B cell (primary cell): ENCODE measurements around the gene CETN3. TPM values are rescaled to one million over a fixed set of nuclear protein-coding genes. Genes with fewer than 3 reads are reported as not detected.
"Not testable (repeated sequence)": the region's sequence is repeated elsewhere in the genome, so short reads cannot be mapped to it uniquely, and the experiment has no call there.

ENCODE experiments used
- ATAC-seq: fragments of 200-7000 bp; cut with Tn5 transposase; one replicate; pipeline ENCODE4 v1.10.0; 2021; ENCODE audit warnings: low read depth, mild to moderate bottlenecking, moderate number of reproducible peaks, moderate library complexity
- CTCF ChIA-PET: fragments of 350-600 bp; sonication (Branson Sonifier 250); formaldehyde crosslinking; loops from one replicate; lab custom pipeline; 2021; ENCODE audit warnings: antibody characterized with exemption, inconsistent platforms; lab: Charles Lee
- POLR2A ChIA-PET: fragments of 350-600 bp; sonication (Branson Sonifier 250); formaldehyde crosslinking; loops from one replicate; lab custom pipeline; 2021; ENCODE audit warnings: antibody characterized with exemption; lab: Charles Lee
- DNase-seq: peaks from one replicate; pipeline ENCODE4 v3.0.0; 2013
- H2AFZ ChIP-seq: 2 replicates; pipeline ENCODE4 v1.6.1; 2012; ENCODE audit warnings: mild to moderate bottlenecking, low read depth, low read length; ENCODE audit not compliant: insufficient read depth, poor library complexity, severe bottlenecking
- H3K27ac ChIP-seq, 2 donors: 1 replicate in 1 of 2; 2 replicates in 1 of 2; pipeline ENCODE4 v1.5.1; 2012 to 2013; ENCODE audit warnings: low read length in 2 of 2, mild to moderate bottlenecking in 2 of 2, moderate library complexity in 1 of 2
- H3K27me3 ChIP-seq, 4 experiments: fragments of 200-600 bp in 1 of 4; sonication (generic) in 1 of 4; replicated peaks in 1 of 4; 1 replicate in 2 of 4; 2 replicates in 2 of 4; pipeline versions ENCODE4 v1.6.1 to v1.7.0; 2013 to 2016; ENCODE audit warnings: low read length in 3 of 4, mild to moderate bottlenecking in 2 of 4, mixed read lengths in 1 of 4, moderate library complexity in 1 of 4; ENCODE audit not compliant: insufficient read depth in 4 of 4, control insufficient read depth in 3 of 4; ENCODE audit errors: control extremely low read depth in 1 of 4
- H3K36me3 ChIP-seq, 2 experiments: replicated peaks in 1 of 2; 1 replicate in 1 of 2; 2 replicates in 1 of 2; pipeline versions ENCODE4 v1.6.1 to v1.7.1; 2013; ENCODE audit warnings: low read length in 1 of 2; ENCODE audit not compliant: insufficient read depth in 2 of 2, control insufficient read depth in 1 of 2; ENCODE audit errors: control extremely low read depth in 1 of 2, extremely low read depth in 1 of 2
- H3K4me1 ChIP-seq, 2 donors: fragments of 200-600 bp in 1 of 2; sonication (generic) in 1 of 2; 1 replicate in 1 of 2; 2 replicates in 1 of 2; pipeline versions ENCODE4 v1.5.1 to v1.6.1; 2013 to 2017; ENCODE audit warnings: low read length in 2 of 2; ENCODE audit not compliant: control insufficient read depth in 2 of 2, insufficient read depth in 2 of 2
- H3K4me2 ChIP-seq: replicated peaks from 2 replicates; pipeline ENCODE3; 2012; ENCODE audit warnings: mild to moderate bottlenecking, low read depth, low read length; ENCODE audit not compliant: poor library complexity, severe bottlenecking
- H3K4me3 ChIP-seq, 5 experiments: fragments of 200-600 bp in 1 of 5; sonication (generic) in 1 of 5; 1 replicate in 3 of 5; 2 replicates in 2 of 5; pipeline versions ENCODE4 v1.5.1 to v1.7.0; 2011 to 2016; ENCODE audit warnings: low read length in 4 of 5, mild to moderate bottlenecking in 4 of 5, low read depth in 2 of 5, control low read depth in 1 of 5, moderate library complexity in 1 of 5; ENCODE audit not compliant: insufficient read depth in 1 of 5; ENCODE audit errors: control extremely low read depth in 1 of 5, extremely low read depth in 1 of 5
- H3K79me2 ChIP-seq: fragments of 200-600 bp; sonication (generic); one replicate; pipeline ENCODE4 v1.6.0; 2016; ENCODE audit warnings: low read length; ENCODE audit not compliant: control insufficient read depth, insufficient read depth
- H3K9ac ChIP-seq: fragments of 200-600 bp; sonication (generic); 2 replicates; pipeline ENCODE4 v1.6.1; 2017; ENCODE audit warnings: mild to moderate bottlenecking, low read length, moderate library complexity
- H3K9me3 ChIP-seq, 3 donors: one replicate each; pipeline versions ENCODE4 v1.6.1 to v1.7.1; 2013; ENCODE audit warnings: low read length in 2 of 3; ENCODE audit not compliant: control insufficient read depth in 2 of 3, insufficient read depth in 1 of 3; ENCODE audit errors: control extremely low read depth in 1 of 3
- H4K20me1 ChIP-seq: 2 replicates; pipeline ENCODE4 v1.6.0; 2012; ENCODE audit warnings: mild to moderate bottlenecking, low read length; ENCODE audit not compliant: insufficient read depth, control insufficient read depth, poor library complexity, severe bottlenecking
- H3K27ac Mint-ChIP-seq: one replicate; pipeline ENCODE4 v1.8.0; 2021; ENCODE audit warnings: mixed read lengths
- H3K27me3 Mint-ChIP-seq: one replicate; pipeline ENCODE4 v1.8.0; 2021; ENCODE audit warnings: mixed read lengths
- H3K4me1 Mint-ChIP-seq: one replicate; pipeline ENCODE4 v1.8.0; 2021; ENCODE audit warnings: mixed read lengths
- H3K4me3 Mint-ChIP-seq: one replicate; pipeline ENCODE4 v1.8.0; 2021; ENCODE audit warnings: mixed read lengths
- H3K9me3 Mint-ChIP-seq: one replicate; pipeline ENCODE4 v1.8.0; 2022; ENCODE audit warnings: mixed read lengths; ENCODE audit not compliant: insufficient read depth
- CTCF ChIP-seq: fragments of 200-600 bp; IDR thresholded peaks from one replicate; pipeline ENCODE4 v1.8.0; 2022; ENCODE audit warnings: antibody characterized with exemption, mild to moderate bottlenecking
- EZH2 ChIP-seq: IDR thresholded peaks from 2 replicates; pipeline ENCODE4 v1.6.1; 2012; ENCODE audit warnings: borderline replicate concordance, low read depth, mild to moderate bottlenecking, moderate library complexity, low read length; ENCODE audit not compliant: insufficient read depth, poor library complexity, severe bottlenecking
- WGBS: methylation state at CpG from one replicate; pipeline ENCODE4 v1.1.5; 2013; ENCODE audit warnings: missing lambda C conversion rate; ENCODE audit not compliant: insufficient coverage; 5-methylcytosine and 5-hydroxymethylcytosine counted together
- intact Hi-C: fragments of 100-400 bp; cut with micrococcal nuclease; formaldehyde crosslinking; loops from one replicate; pipeline ENCODE4 v1.10.0; 2022
- polyA plus RNA-seq: library from polyadenylated mRNA; depleted of rRNA; stranded (reverse); fragments of >200 nt; gene quantifications from 2 replicates; pipeline ENCODE4 v1.2.3, GENCODE V29; 2012
- total RNA-seq, 2 donors: library from RNA; stranded (reverse); fragments of 120-200 nt in 1 of 2; gene quantifications; 1 replicate in 1 of 2; 2 replicates in 1 of 2; pipeline versions ENCODE4 v1.2.3 to v1.2.4, GENCODE V29; 2013 to 2022

Gene CETN3
- total and polyA plus RNA-seq, 2 donors (not counting 1 experiment from before 2014, with no cell fraction given): 1.5 to 18.0 TPM

- ATAC-seq (no peak), DNase-seq (no peak)
- Histone ChIP-seq H3K4me3 (no peak overlapping the region), H3K4me1 (no peaks in the 10 kb centered on the region), H3K79me2 (no peaks in the 10 kb centered on the region), H2AFZ (no peak overlapping the region), H3K36me3 (no peaks in the 10 kb centered on the region), H3K9me3 (no peaks in the 10 kb centered on the region), H3K27ac (no peak overlapping the region), H3K4me2 (no peak overlapping the region), H3K27me3 (peaks cover 0 to 3% (median 0%) of the 10 kb centered on the region in 4 experiments), H3K9ac (no peak overlapping the region), H4K20me1 (no peaks in the 10 kb centered on the region)
- Mint-ChIP-seq H3K4me3 (no peak overlapping the region), H3K27me3 (peaks cover 10% of the 10 kb centered on the region), H3K27ac (no peak overlapping the region), H3K4me1 (no peaks in the 10 kb centered on the region), H3K9me3 (no peaks in the 10 kb centered on the region)
- WGBS: no CpG with 5 or more reads among the region's 2 CpGs
- TF ChIP-seq EZH2: no peak
- no peak for TF ChIP-seq CTCF
- ChIA-PET CTCF (interaction anchor here (0.8 to 1.1 kb wide), 2 partner anchors 8 to 34 kb away, joined by 3 read pairs; no protein-coding TSS in a partner anchor), POLR2A (interaction anchor here (0.6 kb wide), 1 partner anchor 422 kb away, joined by 3 read pairs; no protein-coding TSS in a partner anchor)
- intact Hi-C loops: no loop called here
Observed at GRCh38 chr5:90378752-90379151, 30.8 kb downstream of the CETN3 start.

GRCh38 chr5:90371269-90371668 is 38.3 kb downstream of the CETN3 start:
- H3K4me3 Mint-ChIP-seq, CTCF ChIA-PET: not testable (repeated sequence)

More at GRCh38 chr5:90371269-90371668, 38.3 kb downstream of the CETN3 start:
- H3K9me3 Mint-ChIP-seq, H3K4me2 ChIP-seq, H3K4me3 ChIP-seq, DNase-seq, ATAC-seq, H3K79me2 ChIP-seq, H3K36me3 ChIP-seq, H2AFZ ChIP-seq, POLR2A ChIA-PET, H3K9me3 ChIP-seq, H3K27ac Mint-ChIP-seq, H3K4me1 ChIP-seq, intact Hi-C loops, H3K9ac ChIP-seq, H4K20me1 ChIP-seq, H3K27ac ChIP-seq, H3K4me1 Mint-ChIP-seq: not testable (repeated sequence)
- peaks cover 24% of the 10 kb centered on the region for H3K27me3 Mint-ChIP-seq
- H3K27me3 ChIP-seq: peaks cover 0 to 10% (median 0%) of the 10 kb centered on the region in 4 experiments
